ENCODE results near the gene MYADML2. TPM values are rescaled to one million over a fixed set of nuclear protein-coding genes. Genes with fewer than 3 reads are reported as not detected.

Gene MYADML2
- total RNA-seq, 1 experiment from 2014 or later, result 0.46 TPM

DNA sequence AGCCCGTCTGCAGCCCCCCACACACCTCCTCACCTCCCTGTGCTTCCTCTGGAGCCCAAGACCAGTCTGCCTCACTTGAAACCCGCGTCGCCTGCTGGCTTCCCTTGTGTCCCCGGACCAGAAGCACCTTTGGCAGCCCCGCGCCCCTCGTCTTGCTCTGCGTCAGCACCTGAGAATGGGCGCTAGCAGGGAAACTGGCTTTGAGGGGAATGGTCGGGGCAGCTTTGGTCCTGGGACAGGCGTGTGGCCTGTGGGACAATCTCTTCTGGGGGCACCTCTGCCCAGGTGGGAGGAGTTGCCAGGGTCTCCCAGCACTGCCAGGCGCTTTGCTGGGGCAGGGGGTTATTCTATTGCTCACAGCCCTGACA, 15.9 kb downstream of the MYADML2 start:
- H3K36me3 Mint-ChIP-seq, result peaks cover 10% of the 10 kb centered on the region; the same call in 1 of the 2 replicates
- ChIA-PET POLR2A (interaction anchor here (0.7 kb wide), 1 partner anchor 9 kb away, joined by 3 read pairs; no protein-coding TSS in a partner anchor), CTCF (interaction anchor here (0.9 to 1.9 kb wide), 3 partner anchors 29 to 99 kb away, joined by 3 to 7 read pairs (median 4); no protein-coding TSS in a partner anchor)
- no peak overlapping the region; the same call in 1 of the 2 replicates for H3K4me3 Mint-ChIP-seq
- no peak overlapping the region for H3K27ac Mint-ChIP-seq
- H3K9me3 Mint-ChIP-seq, result no peaks in the 10 kb centered on the region
- peaks cover 9% of the 10 kb centered on the region for H3K4me1 Mint-ChIP-seq
- TF ChIP-seq, protein P1, sequence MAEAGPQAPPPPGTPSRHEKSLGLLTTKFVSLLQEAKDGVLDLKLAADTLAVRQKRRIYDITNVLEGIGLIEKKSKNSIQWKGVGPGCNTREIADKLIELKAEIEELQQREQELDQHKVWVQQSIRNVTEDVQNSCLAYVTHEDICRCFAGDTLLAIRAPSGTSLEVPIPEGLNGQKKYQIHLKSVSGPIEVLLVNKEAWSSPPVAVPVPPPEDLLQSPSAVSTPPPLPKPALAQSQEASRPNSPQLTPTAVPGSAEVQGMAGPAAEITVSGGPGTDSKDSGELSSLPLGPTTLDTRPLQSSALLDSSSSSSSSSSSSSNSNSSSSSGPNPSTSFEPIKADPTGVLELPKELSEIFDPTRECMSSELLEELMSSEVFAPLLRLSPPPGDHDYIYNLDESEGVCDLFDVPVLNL (CRISPR knock-in tag; IDR thresholded peaks at IDR 0.05; ENCODE audit: borderline replicate concordance, low read depth), result no peak
- TF ChIP-seq NR1H2 (CRISPR knock-in tag; IDR thresholded peaks at IDR 0.05), result 0 out of 2 replicates have a peak, but pooled peaks have one; percentile 27
- DNase-seq (ENCODE audit: low spot score), result no peak
- no peak for ATAC-seq
- H3K27me3 Mint-ChIP-seq (ENCODE audit: low read depth), result peaks cover 3% of the 10 kb centered on the region; the same call in 1 of the 2 replicates

DNA sequence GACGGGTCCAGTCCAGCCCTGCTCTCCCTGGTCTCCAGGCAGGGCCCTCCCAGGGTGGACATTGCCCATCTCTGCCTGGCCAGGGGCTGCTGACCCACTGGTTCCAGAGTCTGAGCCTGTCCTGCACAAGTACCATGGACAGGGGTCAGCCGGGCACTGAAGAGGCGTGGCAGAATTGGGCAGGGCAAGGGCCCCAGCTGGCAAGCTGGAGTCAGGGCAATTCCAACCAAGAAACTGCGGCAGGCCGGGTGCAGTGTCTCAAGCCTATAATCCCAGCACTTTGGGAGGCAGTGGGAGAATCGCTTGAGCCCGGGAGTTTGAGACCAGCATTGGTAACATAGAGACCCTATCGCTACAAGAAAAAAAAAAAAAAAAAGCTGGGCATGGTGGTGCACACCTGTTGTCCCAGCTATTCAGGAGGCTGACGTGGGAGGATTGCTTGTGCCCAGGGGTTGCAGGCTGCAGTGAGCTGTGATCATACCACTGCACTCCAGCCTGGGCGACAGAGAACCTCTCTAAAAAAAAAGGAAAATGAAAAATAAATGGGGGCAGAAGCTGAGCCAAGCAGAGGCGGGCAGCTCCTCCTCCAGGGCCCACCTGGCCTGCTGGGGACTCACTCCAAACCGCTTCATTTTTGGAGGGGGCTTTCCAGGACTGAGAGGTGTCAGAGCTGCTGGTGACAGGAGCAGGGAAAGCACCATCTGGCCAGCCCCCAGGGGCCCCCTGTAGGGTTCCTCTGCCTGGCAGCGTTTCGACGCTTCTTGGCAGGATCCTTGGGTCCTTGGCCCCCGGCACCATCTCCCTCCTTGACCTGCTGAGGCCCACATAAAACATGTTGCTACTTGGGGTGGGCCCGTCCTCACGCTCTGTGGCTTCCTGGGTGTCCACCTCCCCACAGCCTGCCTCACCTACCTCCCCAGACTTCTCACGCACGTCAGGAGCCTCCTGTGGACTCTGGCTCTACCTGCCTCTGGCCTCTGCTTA, 16.6 kb downstream of the MYADML2 start:
- ChIA-PET CTCF (interaction anchor here (0.9 to 2.9 kb wide), 7 partner anchors 13 to 100 kb away, joined by 3 to 13 read pairs (median 4); no protein-coding TSS in a partner anchor), POLR2A (interaction anchor here (0.6 kb wide), 1 partner anchor 10 kb away, joined by 3 read pairs; no protein-coding TSS in a partner anchor)
- TF ChIP-seq, protein P2, sequence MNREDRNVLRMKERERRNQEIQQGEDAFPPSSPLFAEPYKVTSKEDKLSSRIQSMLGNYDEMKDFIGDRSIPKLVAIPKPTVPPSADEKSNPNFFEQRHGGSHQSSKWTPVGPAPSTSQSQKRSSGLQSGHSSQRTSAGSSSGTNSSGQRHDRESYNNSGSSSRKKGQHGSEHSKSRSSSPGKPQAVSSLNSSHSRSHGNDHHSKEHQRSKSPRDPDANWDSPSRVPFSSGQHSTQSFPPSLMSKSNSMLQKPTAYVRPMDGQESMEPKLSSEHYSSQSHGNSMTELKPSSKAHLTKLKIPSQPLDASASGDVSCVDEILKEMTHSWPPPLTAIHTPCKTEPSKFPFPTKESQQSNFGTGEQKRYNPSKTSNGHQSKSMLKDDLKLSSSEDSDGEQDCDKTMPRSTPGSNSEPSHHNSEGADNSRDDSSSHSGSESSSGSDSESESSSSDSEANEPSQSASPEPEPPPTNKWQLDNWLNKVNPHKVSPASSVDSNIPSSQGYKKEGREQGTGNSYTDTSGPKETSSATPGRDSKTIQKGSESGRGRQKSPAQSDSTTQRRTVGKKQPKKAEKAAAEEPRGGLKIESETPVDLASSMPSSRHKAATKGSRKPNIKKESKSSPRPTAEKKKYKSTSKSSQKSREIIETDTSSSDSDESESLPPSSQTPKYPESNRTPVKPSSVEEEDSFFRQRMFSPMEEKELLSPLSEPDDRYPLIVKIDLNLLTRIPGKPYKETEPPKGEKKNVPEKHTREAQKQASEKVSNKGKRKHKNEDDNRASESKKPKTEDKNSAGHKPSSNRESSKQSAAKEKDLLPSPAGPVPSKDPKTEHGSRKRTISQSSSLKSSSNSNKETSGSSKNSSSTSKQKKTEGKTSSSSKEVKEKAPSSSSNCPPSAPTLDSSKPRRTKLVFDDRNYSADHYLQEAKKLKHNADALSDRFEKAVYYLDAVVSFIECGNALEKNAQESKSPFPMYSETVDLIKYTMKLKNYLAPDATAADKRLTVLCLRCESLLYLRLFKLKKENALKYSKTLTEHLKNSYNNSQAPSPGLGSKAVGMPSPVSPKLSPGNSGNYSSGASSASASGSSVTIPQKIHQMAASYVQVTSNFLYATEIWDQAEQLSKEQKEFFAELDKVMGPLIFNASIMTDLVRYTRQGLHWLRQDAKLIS (CRISPR knock-in tag; IDR thresholded peaks at IDR 0.05; ENCODE audit: borderline replicate concordance), result no peak
- TF ChIP-seq, protein P3, sequence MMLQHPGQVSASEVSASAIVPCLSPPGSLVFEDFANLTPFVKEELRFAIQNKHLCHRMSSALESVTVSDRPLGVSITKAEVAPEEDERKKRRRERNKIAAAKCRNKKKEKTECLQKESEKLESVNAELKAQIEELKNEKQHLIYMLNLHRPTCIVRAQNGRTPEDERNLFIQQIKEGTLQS (CRISPR knock-in tag; conservative IDR thresholded peaks at IDR 0.05), result no peak
- TF ChIP-seq EMX1 (CRISPR knock-in tag; IDR thresholded peaks at IDR 0.05), result no peak
- TF ChIP-seq RELA (CRISPR knock-in tag; IDR thresholded peaks at IDR 0.05; ENCODE audit: borderline replicate concordance), result no peak
- H3K4me3 Mint-ChIP-seq, result peak overlapping the region; percentile 14; the same call in 1 of the 2 replicates
- H3K9me3 Mint-ChIP-seq, result no peaks in the 10 kb centered on the region
- H3K27me3 Mint-ChIP-seq (ENCODE audit: low read depth), result peaks cover 3% of the 10 kb centered on the region; the same call in 1 of the 2 replicates
- ATAC-seq, result no peak
- H3K36me3 Mint-ChIP-seq, result peaks cover 10% of the 10 kb centered on the region; the same call in 1 of the 2 replicates
- DNase-seq (ENCODE audit: low spot score), result no peak
- peaks cover 10% of the 10 kb centered on the region for H3K4me1 Mint-ChIP-seq
- no peak overlapping the region for H3K27ac Mint-ChIP-seq

DNA sequence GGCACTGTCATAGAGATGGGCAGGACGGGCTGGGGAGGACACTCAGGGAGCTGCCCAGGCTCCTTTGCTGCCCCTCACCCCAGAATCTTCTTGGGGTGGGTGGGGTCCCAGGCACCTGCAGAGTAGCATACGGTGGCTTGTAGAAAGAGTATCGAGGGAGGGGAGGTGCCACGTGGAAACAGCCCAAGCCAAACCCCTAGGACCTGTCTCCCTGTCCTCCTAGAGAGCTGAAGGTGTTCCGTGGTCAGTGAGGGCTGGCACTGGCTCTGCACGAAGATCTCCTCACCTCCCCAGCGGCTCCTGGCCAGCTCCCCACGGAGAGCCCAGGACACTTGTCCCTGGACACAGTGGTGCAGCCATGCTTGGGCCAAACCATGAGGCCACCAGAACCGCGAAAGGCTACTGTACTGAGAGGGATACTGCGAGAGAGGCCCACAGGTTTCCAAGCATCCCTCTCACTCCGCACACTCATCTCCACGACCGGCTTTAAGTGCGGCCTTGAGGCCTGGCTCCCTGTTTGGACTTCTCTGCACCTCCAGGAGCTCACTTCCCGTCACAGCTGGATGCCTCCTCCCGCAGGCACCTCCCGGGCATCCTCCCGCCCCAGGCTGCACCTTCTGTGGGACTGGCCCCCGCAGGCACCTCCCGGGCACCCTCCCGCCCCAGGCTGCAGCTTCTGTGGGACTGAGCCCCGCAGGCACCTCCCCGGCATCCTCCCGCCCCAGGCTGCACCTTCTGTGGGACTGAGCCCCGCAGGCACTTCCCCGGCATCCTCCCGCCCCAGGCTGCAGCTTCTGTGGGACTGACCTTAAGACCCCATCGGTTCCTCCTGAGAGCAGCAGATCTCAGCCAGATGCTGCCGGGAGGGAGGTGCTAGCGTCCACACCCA, 17.5 kb downstream of the MYADML2 start:
- peaks cover 3% of the 10 kb centered on the region; the same call in 1 of the 2 replicates for H3K27me3 Mint-ChIP-seq (ENCODE audit: low read depth)
- ATAC-seq, result no peak
- peak overlapping the region; percentile 57 for H3K4me3 Mint-ChIP-seq
- CTCF ChIA-PET, result interaction anchor here (0.9 to 3.9 kb wide), 7 partner anchors 30 to 108 kb away, joined by 3 to 21 read pairs (median 13); partner anchors contain the start of genes DCXR and RAC3
- POLR2A ChIA-PET, result no interaction called here
- H3K9me3 Mint-ChIP-seq, result no peaks in the 10 kb centered on the region
- no peak for DNase-seq (ENCODE audit: low spot score)
- H3K36me3 Mint-ChIP-seq, result peaks cover 5% of the 10 kb centered on the region; the same call in 1 of the 2 replicates
- H3K27ac Mint-ChIP-seq, result no peak overlapping the region
- H3K4me1 Mint-ChIP-seq, result peaks cover 16% of the 10 kb centered on the region
- TF ChIP-seq, protein P4, sequence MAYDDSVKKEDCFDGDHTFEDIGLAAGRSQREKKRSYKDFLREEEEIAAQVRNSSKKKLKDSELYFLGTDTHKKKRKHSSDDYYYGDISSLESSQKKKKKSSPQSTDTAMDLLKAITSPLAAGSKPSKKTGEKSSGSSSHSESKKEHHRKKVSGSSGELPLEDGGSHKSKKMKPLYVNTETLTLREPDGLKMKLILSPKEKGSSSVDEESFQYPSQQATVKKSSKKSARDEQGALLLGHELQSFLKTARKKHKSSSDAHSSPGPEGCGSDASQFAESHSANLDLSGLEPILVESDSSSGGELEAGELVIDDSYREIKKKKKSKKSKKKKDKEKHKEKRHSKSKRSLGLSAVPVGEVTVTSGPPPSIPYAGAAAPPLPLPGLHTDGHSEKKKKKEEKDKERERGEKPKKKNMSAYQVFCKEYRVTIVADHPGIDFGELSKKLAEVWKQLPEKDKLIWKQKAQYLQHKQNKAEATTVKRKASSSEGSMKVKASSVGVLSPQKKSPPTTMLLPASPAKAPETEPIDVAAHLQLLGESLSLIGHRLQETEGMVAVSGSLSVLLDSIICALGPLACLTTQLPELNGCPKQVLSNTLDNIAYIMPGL (CRISPR knock-in tag; IDR thresholded peaks at IDR 0.05), result no peak
- TF ChIP-seq, protein P5, sequence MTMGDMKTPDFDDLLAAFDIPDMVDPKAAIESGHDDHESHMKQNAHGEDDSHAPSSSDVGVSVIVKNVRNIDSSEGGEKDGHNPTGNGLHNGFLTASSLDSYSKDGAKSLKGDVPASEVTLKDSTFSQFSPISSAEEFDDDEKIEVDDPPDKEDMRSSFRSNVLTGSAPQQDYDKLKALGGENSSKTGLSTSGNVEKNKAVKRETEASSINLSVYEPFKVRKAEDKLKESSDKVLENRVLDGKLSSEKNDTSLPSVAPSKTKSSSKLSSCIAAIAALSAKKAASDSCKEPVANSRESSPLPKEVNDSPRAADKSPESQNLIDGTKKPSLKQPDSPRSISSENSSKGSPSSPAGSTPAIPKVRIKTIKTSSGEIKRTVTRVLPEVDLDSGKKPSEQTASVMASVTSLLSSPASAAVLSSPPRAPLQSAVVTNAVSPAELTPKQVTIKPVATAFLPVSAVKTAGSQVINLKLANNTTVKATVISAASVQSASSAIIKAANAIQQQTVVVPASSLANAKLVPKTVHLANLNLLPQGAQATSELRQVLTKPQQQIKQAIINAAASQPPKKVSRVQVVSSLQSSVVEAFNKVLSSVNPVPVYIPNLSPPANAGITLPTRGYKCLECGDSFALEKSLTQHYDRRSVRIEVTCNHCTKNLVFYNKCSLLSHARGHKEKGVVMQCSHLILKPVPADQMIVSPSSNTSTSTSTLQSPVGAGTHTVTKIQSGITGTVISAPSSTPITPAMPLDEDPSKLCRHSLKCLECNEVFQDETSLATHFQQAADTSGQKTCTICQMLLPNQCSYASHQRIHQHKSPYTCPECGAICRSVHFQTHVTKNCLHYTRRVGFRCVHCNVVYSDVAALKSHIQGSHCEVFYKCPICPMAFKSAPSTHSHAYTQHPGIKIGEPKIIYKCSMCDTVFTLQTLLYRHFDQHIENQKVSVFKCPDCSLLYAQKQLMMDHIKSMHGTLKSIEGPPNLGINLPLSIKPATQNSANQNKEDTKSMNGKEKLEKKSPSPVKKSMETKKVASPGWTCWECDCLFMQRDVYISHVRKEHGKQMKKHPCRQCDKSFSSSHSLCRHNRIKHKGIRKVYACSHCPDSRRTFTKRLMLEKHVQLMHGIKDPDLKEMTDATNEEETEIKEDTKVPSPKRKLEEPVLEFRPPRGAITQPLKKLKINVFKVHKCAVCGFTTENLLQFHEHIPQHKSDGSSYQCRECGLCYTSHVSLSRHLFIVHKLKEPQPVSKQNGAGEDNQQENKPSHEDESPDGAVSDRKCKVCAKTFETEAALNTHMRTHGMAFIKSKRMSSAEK (CRISPR knock-in tag; IDR thresholded peaks at IDR 0.05; ENCODE audit: borderline replicate concordance), result no peak
- TF ChIP-seq ZNF138 (CRISPR knock-in tag; conservative IDR thresholded peaks at IDR 0.05), result no peak
- TF ChIP-seq, protein P6, sequence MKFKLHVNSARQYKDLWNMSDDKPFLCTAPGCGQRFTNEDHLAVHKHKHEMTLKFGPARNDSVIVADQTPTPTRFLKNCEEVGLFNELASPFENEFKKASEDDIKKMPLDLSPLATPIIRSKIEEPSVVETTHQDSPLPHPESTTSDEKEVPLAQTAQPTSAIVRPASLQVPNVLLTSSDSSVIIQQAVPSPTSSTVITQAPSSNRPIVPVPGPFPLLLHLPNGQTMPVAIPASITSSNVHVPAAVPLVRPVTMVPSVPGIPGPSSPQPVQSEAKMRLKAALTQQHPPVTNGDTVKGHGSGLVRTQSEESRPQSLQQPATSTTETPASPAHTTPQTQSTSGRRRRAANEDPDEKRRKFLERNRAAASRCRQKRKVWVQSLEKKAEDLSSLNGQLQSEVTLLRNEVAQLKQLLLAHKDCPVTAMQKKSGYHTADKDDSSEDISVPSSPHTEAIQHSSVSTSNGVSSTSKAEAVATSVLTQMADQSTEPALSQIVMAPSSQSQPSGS (CRISPR knock-in tag; IDR thresholded peaks at IDR 0.05; ENCODE audit: borderline replicate concordance, low read depth), result no peak
- no peak for TF ChIP-seq GRHL2 (CRISPR knock-in tag; IDR thresholded peaks at IDR 0.05; ENCODE audit: insufficient replicate concordance, severe bottlenecking)
- no peak for TF ChIP-seq CREM (CRISPR knock-in tag; IDR thresholded peaks at IDR 0.05)
